Measurements from ENCODE around the gene RSPO4.

DNA sequence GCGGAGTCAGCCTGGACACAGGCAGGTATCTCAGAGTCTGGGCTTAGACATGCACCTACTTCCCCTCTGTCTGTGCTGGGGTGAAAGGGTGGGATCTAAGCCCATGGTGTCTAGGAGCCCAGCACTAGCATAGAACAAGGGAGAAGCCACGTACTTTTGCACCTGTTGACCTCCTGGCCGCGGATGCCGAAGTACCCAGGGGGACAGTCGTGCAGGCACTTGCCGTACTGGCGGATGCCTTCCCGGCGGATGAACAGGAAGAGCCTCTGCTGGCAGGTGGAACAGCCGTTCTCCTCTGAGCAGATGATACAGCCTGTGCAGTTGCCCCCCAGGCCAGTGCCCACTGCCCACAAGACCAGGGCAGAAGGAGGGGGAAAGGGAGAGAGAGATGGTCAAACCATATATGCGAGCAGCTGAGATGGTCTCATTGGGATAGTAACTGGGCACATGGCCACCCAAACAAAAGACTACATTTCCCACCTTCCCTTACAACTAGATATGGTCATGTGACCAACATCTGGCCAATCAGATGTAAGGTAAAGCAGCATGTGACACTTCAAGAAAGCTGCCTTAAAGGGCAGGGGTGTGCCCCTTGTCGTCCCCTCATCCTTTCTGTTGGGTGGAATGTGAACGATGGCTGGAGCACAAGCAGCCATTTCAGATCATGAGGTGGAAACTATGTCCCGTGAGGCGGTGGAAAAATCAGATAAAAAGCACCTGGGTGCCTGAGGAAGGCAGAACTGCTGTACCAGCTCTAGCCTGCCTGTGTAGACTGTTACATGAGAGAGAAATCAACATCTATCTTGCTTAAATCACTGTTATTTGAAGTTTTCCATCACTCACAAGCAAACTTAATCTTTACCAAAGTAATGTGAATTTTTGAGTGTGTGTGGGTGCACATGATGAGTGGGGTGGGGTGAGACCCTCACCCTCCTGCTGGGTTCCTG, 34.0 kb downstream of the RSPO4 start:
- no peak for TF ChIP-seq POLR2A (IDR thresholded peaks at IDR 0.05; ENCODE audit: low read length)
- TF ChIP-seq GATA1 (IDR thresholded peaks at IDR 0.05; ENCODE audit: low read depth, low read length), result no peak
